Erythroblast (primary cell): ENCODE results near the gene YIF1B.

ENCODE experiments used
- GATA1 ChIP-seq: IDR thresholded peaks from 2 replicates; pipeline ENCODE4 v1.6.1; 2011; ENCODE audit warnings: low read depth, mild to moderate bottlenecking, control low read depth, low read length, moderate library complexity
- POLR2A ChIP-seq: IDR thresholded peaks from 2 replicates; pipeline ENCODE4 v1.6.1; 2011; ENCODE audit warnings: mild to moderate bottlenecking, low read length

GRCh38 chr19:38316477-38317067 is 825 bp upstream of the YIF1B start:
- TF ChIP-seq POLR2A: peak; percentile 14
- no peak for TF ChIP-seq GATA1
